Measurements from ENCODE around the gene TSC1. TPM values are rescaled to one million over a fixed set of nuclear protein-coding genes. Genes with fewer than 3 reads are reported as not detected.
A peak's percentile ranks its signal among the peaks of the same experiment; 100 is the strongest.
"Not testable (repeated sequence)": the region's sequence is repeated elsewhere in the genome, so short reads cannot be mapped to it uniquely, and the experiment has no call there.

The TSC1 gene
- polyA plus RNA-seq, 10 donors, result 22.9 to 41.6 (median 29.4) TPM

DNA sequence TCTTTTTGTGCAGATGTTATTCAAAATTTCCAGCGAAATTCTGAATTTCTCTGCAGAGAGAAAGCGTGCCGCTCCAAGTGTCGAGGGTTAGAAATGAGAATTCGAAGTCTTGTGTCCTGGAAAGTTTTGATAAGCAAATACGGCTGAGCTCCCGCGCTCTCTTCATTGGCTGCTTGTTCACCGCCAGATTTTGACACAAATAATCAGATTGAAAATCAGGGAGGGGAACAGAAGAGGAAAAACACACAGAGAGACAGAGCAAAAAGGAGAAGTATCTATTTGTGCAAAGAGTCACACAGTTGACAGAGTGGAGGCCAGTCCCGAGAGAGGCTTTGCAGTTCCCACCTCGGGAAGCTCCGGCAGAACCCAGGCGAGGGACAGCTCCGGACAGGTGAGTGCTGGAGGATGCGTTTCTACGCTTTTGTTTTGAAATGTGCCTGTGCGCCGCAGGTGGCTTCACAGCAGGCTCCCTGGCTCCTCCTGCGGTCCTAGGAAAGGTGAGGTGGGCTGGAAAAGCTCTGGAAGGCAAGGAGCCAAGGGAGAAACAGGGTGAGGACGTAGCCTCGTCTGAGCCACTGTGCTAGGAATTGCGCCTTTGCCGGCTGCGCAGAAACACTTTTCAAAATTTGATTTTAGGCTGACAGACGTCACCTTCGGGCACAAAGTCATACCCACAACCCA, 34.2 kb upstream of the TSC1 start, which contains the start of gene GFI1B:
GFI1B (plus strand) TSS at position 244 of the 681 bp plus-strand sequence. CDS start 7,985 bp downstream, outside the sequence.
- no peak for DNase-seq

DNA sequence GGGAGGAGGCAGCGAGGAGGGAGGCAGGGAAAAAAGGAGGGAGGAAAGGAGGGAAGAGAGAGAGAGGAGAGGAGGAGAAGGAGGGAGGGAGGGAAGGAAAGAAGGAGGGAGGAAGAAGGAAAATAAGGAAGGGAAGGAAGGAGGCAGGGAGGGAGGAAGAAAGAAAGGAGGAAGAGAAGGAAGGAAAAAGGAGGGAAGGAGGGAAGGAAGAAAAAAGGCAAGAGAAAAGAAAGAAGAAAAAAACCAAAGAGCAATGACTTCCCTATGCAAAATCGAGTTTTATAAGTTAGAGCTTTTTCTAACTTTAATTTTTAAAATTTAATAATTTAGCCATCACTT, 33.7 kb upstream of the TSC1 start:
- DNase-seq, result no peak

DNA sequence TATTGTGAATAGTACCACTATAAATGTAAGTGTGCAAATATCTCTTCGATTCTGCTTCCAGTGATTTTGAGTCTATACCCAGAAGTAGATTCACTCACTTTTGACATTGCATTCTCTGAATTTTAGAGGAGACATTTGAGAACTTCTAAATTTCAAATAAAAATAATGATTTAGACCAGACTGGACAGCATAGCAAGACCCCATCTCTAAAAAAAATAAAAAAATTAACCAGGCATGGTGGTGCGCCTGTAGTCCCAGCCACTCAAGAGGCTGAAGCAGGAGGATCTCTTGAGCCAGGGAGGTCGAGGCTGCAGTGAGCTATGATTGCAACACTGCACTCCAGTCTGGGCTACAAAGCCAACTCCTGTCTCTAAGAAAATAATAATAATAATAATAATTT, 32.2 kb upstream of the TSC1 start:
- no peak for DNase-seq

DNA sequence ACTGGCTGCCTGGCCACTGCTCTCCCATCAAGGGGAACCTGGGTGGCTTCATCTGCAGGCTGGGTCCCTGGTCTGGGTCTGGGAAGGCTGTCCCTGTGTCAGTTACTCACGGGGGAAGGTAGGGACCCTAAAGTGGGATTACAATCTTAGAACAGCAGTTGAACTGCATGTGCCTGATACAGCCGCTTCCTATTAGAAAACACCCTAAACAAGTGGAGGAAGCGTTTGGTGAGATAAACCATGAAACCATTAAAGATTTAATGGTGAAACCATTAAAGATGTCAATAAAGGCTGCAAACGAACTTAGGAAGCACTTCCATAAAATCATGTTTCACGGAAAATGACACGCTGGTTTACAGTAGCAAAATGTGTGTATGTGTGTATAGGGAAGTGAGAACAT, 31.5 kb upstream of the TSC1 start:
- no peak for DNase-seq

DNA sequence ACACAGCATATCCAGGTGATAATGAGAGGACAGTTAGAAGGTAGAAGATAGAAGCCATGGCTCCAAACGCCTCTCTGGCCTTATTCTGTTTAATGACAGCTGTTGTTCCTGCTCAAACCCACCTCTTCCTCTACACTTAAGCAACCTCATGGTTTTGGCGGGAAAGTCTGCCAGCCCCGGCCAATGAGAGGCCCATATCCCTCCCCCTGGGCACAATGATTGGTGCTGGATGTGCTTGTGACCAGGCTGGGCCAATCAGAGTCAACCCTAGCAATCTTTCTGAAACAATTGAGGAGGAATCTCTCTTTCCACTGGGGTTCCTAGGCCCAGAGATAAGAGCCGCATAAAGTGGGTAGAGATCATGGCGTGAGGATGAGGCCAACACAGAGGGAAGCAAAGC, 29.3 kb upstream of the TSC1 start:
- no peak for DNase-seq

DNA sequence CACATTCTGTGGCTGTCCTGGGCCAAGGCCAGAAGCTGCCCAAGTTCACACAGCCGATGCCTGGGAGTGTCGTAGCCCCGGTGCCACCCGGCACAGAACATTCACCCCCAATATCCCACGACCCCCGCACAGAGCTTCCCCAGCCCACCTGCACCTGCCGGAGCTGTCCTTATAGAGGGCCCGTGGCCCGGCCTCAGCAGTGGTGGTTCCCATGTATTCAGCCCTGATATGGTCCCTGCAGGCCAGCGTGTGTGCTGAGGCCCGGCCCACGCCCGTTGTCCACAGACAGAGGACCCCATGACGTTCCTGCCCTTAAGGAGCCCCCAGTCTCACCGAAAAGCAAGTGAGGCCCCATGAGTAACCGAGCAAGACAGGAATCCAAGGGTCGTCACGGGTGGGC, 28.8 kb upstream of the TSC1 start:
- no peak for DNase-seq

DNA sequence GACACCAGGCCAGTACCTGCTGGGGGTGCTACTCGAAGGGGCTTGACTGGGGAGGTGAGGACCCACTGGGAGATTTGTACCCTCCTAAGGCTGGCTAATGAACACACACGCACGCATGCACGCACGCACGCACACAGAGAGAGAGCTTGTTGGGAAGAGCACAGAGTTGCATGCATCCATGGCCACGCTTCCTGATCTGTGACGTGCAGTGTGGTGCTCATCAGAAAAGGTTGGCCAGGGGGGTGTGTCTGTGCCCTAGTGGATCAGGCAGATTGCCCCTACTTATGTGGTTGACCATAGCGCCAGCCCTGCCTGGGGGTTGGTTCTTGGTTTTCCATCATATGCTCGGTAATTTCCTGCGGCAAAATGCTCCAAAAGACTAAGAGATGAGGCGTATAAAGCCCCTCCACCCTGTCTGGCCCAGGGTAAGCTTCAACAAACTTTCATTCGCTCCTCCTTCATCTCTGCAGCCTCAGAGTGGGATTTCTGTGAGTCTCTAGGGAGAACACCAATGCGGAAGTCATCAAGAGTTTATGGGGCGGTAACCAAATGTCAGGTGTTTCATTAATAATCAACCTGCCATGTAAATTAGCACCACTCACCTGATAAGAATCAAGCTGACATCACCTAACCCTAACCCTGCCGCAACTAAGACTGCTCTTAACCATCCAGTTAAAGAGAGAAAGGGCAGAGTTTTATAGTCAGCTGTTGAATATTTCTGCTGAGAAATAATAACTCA, 26.1 kb upstream of the TSC1 start:
- DNase-seq, result no peak

DNA sequence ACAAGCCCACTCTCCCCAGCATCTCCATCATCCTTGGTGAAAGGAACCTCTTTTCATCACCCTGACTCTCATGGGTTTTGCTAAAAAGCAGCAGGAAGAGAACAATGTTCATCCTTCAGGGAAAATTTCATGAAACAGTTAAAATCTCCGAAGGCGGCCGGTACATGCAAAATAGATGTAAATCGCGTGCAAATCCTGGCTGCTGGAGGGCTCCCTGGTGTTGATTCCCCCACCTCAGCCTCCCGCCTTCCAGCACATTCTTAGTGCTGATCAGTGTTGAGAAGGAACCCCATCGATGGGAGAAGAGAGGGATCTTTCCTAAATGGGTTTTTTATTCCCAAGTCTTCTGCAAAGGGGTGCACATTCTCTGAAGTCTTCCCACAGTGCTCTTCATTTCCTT, 25.4 kb upstream of the TSC1 start:
- no peak for DNase-seq

DNA sequence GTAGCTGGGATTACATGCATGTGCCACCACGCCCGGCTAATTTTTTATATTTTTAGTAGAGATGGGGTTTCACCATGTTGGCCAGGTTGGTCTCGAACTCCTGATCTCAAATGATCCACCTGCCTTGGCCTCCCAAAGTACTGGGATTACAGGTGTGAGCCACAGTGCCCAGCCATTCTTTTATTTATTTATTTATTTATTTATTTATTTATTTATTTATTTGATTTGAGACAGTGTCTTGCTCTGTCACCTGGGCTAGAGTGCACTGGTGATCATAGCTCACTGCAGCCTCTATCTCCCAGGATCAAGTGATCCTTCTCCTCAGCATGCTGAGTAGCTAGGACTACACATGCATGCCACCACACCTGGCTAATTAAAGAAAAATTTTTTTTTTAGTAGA, 23.5 kb upstream of the TSC1 start:
- not testable (repeated sequence) for DNase-seq

DNA sequence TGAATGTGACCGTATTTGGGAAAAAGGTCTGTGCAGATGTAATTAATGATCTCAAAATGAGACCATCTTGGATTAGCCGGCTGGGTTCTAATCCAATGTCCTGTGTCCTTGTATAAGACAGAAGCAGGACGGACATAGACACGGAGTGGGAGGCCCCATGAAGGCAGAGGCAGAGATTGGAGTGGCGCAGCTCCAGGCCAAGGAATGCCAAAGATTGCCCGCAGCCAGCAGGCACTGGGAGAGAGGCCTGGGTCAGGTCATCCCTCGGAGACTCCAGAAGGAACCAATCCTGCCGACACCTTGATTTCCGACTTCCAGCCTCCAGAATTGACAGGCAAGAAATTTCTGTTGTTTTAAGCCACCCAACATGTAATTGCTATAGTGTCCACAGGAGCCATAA, 21.1 kb upstream of the TSC1 start:
- DNase-seq, result no peak

DNA sequence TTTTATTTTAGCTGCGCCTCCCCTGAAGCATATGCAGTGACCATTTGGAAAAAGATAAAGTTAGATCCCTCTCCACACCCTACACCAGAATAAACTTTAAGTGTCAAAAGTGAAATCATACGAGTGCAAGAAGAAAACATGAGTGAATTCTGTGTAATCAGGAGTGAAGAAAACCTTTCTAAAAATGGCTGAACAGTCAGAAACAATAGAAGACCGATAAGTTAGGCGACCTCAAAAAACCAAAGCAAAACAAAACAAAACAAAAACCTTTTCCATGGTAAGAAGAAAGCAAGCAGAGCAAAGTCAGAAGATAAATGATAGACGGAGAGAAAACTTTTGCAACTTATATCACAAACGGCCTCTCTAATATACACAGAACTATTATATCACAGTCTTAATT, 16.6 kb upstream of the TSC1 start:
- no peak for DNase-seq

DNA sequence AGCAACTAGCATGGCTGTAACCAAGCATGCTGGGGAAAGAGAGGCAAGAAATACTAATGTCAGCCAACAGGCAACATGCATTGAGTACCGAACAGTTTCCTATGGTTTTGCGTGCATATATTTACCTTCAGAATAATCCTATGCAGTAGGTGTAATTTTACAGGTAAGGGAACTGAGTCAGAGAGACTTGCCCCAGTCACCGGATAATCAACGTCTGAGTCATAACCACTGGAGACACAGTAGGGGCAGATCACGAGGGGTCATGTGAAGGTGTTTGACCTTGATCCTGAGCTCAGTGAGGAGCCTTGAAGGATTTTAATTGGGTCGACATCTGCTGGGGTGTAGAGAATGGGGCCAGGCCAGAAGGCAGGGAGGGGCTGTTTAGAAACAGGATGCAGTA, 13.4 kb upstream of the TSC1 start:
- no peak for DNase-seq

DNA sequence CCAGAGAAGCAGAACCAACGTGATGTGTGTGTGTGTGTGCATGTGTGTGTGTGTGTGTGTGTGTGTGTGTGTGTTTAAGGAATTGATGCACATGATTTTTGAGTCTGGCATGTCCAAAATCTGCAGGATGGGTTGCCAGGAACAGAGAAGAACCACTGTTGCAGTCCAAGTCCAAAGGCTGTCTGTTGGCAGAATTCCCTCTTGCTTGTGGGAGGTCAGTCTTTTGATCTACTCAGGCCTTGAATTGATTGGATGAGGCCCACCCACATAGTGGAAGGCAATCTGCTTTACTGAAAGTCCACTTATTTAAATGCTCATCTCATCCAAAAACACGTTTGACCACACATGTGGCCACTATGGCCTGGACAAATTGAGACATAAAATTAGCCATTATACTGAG, 11.4 kb upstream of the TSC1 start:
- no peak for DNase-seq

DNA sequence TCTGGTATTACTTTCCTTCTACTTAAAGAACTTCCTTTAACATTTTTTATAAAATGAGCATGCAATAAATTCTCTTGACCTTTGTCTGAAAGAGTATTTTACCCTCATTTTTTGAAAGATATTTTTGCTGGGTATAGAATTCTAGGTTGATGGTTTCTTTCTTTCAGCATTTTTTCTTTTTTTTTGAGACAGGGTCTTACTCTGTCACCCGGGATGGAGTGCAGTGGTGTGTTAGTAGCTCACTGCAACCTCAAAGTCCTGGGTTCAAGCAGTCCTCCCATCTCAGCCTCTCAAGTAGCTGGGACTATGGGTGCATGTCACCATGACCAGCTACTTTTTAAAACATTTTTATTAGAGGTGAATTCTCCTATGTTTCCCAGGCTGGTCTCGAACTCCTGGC, 10.7 kb upstream of the TSC1 start:
- DNase-seq, result no peak

DNA sequence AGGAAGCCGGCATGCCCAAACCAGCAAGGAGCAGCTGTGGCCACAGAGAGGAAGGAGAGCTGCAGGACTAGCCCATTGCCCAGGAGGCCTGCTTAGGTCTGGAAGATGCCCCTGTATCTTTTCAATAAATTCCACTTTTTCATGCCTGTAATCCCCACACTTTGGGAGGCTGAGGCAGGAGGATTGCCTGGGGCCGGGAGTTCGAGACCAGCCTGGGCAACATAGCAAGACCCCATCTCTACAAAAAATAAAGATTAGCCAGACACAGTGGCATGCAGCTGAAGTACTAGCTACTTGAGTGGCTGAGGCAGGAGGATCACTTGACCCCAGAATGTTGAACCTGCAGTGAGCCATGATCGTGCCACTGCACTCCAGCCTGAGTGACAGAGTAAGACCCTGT, 5.3 kb upstream of the TSC1 start:
- DNase-seq, result no peak

DNA sequence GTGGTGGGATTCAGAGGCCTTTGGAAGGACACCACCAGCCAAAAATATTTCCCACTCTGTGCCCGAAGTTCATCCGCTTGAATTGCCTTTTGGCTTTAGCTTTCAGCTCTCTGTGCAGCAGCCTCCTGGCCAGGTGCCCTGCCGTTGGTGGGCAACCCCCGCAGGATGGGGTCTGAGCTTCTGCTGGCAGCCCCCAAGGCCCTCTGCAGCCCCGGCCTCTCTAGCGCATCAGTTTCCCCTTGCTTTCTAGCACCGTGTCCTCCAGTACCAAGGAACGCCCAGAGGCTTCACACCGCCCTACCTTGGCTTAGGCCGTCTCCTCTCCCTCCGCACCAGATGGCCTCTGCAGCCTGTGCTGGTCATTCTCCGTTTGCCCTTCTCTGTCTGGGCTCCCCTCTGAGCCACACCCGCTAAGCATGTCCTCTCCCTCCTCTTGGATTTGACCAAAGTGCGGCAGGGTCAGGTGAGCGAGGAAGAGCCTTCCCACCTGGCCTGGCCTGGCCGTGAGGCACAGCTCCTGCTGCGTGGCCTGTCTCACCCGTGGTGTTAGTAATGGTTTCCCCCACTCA, 4.2 kb upstream of the TSC1 start:
- DNase-seq, result no peak

DNA sequence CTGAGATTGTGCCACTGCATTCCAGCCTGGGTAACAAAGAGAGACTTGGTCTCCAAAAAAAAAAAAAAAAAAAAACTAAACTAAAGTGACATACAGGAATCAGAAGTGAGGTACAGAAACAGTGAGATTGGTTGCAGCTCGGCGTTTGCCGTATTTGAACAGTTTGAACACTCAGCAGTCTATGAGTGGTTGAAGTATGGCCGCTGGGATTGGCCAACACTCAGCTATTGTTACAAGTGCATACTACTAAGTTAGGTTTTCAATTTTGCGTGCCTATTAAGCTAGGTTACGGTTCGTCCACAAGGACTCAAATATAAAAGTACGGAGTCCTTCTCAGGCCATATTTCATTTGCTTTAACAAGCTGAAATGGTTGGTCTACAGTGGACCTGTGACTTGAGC, 3.3 kb upstream of the TSC1 start:
- no peak for DNase-seq

DNA sequence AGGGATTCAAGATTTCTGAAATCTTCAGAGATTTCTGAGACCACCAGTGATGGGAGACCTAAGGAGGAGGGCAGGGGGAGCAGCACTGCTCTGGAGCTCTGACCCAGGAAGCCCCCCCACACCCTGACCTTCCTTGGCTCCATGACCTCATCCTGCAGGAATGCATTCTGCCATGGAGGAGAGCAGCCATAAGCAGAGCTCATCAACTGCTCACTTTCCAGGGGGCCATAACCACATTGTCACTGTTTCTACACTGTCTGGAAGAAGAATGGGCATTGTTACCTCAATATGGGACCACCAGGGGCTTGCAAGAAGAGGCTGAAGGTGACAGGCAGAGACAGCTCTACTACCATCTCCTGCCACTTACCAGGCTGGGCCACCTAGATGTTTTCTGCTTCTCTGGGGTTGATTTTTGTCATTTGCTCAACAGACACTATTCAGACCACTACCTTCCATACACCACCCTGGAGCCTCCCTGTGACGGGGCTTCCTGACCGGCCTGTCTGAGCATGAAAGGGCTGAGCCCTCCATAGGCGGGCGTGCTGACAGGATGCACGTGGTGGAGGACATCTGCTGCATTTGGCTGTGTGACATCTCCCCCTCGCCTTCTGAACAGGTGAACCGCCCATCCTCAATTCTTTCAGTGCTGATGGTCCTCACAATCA, 2.3 kb upstream of the TSC1 start:
- DNase-seq, result peak in 2 of 3 donors; percentile 21 to 64

DNA sequence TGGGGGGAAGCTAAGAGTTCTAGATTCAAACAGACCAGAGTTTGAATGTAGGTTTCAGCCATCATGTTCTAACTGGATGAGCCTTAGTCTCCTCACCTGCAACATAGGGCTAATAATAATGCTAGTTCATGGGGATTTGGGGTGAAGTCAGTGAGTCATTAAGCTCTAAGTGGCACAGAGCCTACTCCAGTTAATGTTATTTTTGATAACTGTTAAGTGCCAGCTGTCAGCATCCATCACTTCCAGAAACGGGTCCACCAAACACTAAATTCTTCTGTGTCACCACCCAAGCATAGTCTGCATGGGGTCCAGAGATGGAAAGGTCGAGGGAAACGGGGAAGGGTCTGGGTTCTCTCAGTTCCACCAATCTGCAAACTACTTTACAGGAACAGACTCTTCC, 1.8 kb upstream of the TSC1 start:
- no peak for DNase-seq

DNA sequence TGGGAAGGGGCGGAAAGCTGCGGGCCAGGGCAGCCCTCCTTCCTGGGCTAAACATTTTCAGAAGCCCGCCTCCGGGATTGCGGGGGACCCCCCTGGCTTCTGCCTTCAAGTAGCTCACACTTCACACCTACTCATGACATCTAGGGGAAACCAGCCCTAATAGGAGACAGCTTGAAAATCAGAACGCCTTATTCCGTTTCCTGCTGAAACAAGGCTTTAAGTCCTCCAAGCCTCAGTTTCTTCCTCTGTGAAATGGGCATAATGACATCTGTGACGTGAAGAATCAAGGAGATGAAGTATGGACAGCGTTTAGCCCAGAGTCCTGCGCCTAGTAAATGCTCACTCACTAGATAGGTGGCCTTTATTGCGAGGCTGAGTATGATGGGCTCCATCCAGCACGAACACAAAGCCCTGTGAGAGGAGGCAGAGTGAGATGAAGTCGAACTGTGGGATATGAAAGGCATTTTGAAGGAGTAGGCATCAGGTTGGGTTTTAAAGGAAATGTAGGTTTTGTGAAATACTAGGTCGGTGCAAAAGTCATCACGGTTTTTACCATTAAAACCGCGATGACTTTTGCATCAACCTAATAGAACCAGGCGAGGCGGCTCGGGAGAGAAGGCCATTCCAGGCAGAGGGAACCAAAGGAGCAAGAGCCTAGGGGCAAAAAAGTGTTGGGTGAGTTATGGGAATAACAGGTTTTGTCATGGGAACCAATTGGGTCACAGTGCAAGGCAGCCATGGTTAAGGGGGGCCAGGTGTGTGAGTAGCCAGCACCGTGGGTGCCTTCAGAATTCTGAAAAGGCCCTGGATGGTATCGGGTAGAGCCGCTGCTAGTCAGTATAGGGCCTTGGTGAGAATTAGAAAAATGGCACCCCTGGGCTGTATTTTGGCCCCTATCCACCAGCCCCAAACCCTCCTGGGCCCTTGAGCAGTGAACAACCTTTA, 1.0 kb upstream of the TSC1 start:
- no peak for DNase-seq

DNA sequence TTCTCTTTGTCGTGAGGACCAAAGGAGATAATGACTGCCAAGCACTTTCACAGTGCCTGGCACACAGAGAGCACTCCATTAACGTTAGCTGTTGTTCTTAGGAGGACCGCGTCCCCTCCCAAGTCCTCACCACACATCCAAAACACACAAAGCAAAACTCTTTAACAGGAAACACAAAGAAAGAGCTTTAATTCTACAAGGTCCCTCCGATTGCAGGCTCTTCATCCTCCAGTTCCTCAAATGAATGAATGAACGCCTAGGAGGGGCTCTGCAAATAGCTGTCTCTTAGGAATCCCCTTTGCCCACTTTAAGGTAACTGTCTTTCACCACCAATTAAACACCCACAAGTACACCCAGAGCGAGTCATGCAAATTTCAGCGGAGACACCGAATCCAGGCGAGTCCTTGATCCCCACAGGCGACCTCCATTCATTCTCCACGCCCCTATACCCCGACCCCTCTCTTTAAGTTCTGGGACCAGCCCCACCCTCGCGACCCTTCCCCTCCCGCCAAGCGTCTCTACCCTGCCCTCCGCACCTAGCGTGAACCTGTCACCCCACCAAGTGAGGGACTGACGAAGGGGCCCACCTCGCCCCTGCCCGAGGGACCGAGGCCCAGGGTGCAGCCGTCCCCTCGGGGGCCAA, 644 bp downstream of the TSC1 start:
- DNase-seq, result no peak
